ENCODE measurements around the gene DAB2. TPM values are rescaled to one million over a fixed set of nuclear protein-coding genes. Genes with fewer than 3 reads are reported as not detected.

DAB2 gene
- total and polyA plus RNA-seq, 7 donors, result 4.1 to 37.1 (median 13.5) TPM

DNA sequence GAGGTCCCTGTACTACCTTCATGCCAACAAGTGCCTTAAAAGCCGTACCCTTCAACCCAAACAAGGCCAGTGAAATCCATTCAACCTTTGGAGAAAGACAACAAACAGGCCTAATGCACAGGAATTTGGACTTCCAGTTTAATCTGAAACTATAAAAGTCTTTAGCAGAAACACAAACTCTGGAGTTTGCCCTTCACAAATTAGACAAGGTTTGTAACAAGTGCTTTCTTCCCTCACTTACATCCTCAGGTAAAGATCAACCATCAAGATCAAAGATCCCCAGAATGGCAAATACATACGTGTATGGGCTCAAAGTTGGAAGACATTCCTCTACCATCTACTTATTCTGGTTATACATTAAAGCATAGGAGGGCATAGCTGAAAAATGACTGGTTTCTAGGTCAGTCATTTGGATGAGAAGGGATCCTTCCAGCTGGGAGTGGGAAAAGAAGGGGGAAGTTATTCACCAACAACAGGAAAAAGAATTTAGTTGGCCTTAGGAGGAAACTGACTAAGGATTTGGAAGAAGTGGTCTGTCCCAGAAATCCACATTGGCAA lies 2.0 kb downstream of the DAB2 start:
- Histone ChIP-seq H3K36me3 (ENCODE audit: insufficient read depth in 1 of 2, low read depth in 1 of 2) (no peaks in the 10 kb centered on the region), H3K27ac (peak overlapping the region; percentile 58), H3K4me3 (peak overlapping the region; percentile 72), H3K27me3 (ENCODE audit: insufficient read depth in 3 of 3, low read length in 2 of 3) (peaks cover 0 to 5% (median 3%) of the 10 kb centered on the region in 3 donors), H3K4me1 (peaks cover 18% of the 10 kb centered on the region), H3K9me3 (no peaks in the 10 kb centered on the region)
- ATAC-seq (no peak), DNase-seq (no peak)
- intact Hi-C loops (cut with DNase I), result loop anchor here in 1 of 2 donors (2.0 to 5.0 kb wide), 2 partner anchors 46 to 124 kb away; no protein-coding TSS in a partner anchor
- no peak for TF ChIP-seq CTCF (IDR thresholded peaks at IDR 0.05)
- 52 to 61% (median 56%) methylated on average over 2 of the region's 2 CpGs for WGBS, 3 donors

DNA sequence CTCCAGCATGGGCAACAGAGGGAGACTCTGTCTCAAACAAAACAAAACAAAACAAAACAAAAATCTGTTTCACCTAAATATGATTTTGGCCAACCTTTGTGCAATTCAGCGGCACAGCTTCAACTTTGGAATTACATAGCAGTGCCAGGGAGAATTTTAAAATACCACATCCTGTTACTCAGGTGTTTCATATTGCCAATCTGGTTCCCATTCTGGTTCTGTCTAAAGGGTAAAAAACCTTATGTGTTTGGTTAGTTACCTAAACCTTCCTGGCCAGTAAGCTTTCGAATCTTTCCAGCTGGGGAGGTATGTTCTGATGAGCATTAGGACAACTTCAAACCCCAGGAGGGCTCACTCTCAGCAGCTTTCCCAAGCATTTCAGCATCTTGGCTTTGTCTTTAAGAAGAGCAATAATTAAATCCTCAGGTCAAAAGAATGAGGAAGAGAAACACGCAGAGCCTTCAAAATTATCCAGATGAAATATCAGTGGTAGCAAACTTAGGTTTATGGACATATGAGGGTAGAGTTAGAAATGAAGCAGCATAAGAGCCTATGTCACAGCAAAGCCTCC lies 2.7 kb downstream of the DAB2 start:
- Histone ChIP-seq H3K27me3 (ENCODE audit: insufficient read depth in 3 of 3, low read length in 2 of 3) (peaks cover 0 to 5% (median 3%) of the 10 kb centered on the region in 3 donors), H3K27ac (peak overlapping the region; percentile 58), H3K36me3 (ENCODE audit: insufficient read depth in 1 of 2, low read depth in 1 of 2) (no peaks in the 10 kb centered on the region), H3K4me1 (peaks cover 16% of the 10 kb centered on the region), H3K9me3 (no peaks in the 10 kb centered on the region), H3K4me3 (peak overlapping the region; percentile 72)
- no peak for TF ChIP-seq CTCF (IDR thresholded peaks at IDR 0.05)
- intact Hi-C loops (cut with DNase I), result loop anchor here in 1 of 2 donors (2.0 to 5.0 kb wide), 2 partner anchors 45 to 125 kb away; no protein-coding TSS in a partner anchor
- ATAC-seq (no peak), DNase-seq (no peak)
- WGBS, 3 donors, result 56 to 67% (median 63%) methylated on average over 3 of the region's 3 CpGs

- intact Hi-C loops (cut with DNase I), result loop anchor here in 1 of 2 donors (5.0 kb wide), 1 partner anchor 127 kb away; no protein-coding TSS in a partner anchor
- Histone ChIP-seq H3K4me3 (peak overlapping the region; percentile 72), H3K36me3 (ENCODE audit: insufficient read depth in 1 of 2, low read depth in 1 of 2) (no peaks in the 10 kb centered on the region), H3K9me3 (no peaks in the 10 kb centered on the region), H3K27me3 (ENCODE audit: insufficient read depth in 3 of 3, low read length in 2 of 3) (peaks cover 0 to 5% (median 3%) of the 10 kb centered on the region in 3 donors), H3K4me1 (peaks cover 5% of the 10 kb centered on the region), H3K27ac (peak overlapping the region; percentile 58)
- DNase-seq, result peak; percentile 74 to 76
- ATAC-seq, result peak; percentile 28 to 60 (median 44)
- 34 to 39% (median 39%) methylated on average over 6 of the region's 6 CpGs for WGBS, 3 donors
- TF ChIP-seq CTCF (IDR thresholded peaks at IDR 0.05), result no peak
Measured at GRCh38 chr5:39420482-39421145, 4.2 kb downstream of the DAB2 start.

GRCh38 chr5:39419796-39420195 lies 5.0 kb downstream of the DAB2 start:
- 13 to 42% (median 14%) methylated on average over 1 of the region's 1 CpG for WGBS, 3 donors
- TF ChIP-seq CTCF (IDR thresholded peaks at IDR 0.05), result no peak
- no peaks in the 10 kb centered on the region for H3K36me3 ChIP-seq (ENCODE audit: insufficient read depth in 1 of 2, low read depth in 1 of 2)
- no peak for ATAC-seq
- no peak for DNase-seq
- peaks cover 0 to 5% (median 3%) of the 10 kb centered on the region in 3 donors for H3K27me3 ChIP-seq (ENCODE audit: insufficient read depth in 3 of 3, low read length in 2 of 3)
- H3K4me1 ChIP-seq, result peaks cover 5% of the 10 kb centered on the region
- no peaks in the 10 kb centered on the region for H3K9me3 ChIP-seq
- H3K27ac ChIP-seq, result no peak overlapping the region
- peak overlapping the region; percentile 72 for H3K4me3 ChIP-seq
- intact Hi-C loops (cut with DNase I), result loop anchor here (5.0 to 10.0 kb wide), 2 partner anchors 105 to 128 kb away; no protein-coding TSS in a partner anchor

Data from psoas muscle (tissue), 8 donors.